ENCODE results near the gene LDAH.

The LDAH gene

DNA sequence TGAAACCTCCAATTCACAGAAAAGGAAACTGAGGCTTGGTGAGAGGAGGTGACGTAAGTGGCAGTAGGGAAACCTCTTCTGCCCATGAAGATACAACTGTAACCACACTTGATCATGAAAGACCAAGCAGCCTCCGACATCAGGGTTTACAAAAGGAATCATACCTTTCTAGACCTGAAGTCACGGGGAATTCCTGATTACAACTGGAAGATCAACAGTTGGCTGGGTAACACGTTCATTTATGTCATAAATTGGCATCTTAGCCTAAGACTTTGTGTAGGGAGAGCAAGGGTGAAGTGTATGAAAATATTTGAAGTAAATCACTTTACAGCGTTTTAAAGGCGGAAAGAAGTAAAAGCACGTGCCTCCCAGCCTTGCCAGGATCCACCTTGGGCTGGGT lies 172.9 kb downstream of the LDAH start:
- no peak for DNase-seq

DNA sequence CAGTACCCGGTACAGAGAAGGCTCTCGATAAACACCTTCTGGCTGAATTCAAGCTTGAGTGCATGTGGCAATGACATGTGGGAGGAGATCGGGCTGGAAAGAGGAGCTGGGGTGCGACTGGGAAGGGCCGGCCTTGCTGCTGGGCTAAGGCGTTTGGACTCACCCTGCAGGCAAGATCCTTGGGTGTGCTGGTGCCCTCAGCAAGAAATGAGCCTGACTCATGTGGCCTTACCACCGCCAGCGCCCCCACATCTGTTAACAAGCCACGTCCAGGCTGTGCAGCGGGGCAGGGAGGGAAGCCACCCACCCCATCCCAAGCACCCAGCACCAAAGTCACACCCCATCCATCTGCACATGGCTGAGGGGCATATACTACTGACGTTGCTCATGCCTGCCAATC lies 173.3 kb downstream of the LDAH start:
- DNase-seq: no peak

DNA sequence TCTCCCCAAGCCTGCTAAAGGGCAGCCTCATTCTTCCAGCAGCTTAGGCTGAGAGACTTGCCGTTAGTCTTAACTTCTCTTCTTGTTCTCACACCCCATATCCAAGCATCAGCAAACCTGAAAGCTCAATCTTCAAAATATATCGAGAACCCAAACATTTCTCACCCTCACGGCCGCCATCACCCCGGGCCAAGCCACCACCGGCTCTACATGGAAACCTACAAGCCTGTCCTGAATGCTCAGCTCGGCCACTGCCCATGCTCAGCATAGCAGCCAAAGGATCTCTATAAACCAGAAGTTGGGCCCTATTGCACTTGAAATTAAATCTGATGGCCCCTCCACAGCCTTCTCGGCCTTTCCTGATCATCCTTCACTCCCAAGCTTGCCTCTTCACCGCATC lies 174.1 kb downstream of the LDAH start:
- no peak for DNase-seq

DNA sequence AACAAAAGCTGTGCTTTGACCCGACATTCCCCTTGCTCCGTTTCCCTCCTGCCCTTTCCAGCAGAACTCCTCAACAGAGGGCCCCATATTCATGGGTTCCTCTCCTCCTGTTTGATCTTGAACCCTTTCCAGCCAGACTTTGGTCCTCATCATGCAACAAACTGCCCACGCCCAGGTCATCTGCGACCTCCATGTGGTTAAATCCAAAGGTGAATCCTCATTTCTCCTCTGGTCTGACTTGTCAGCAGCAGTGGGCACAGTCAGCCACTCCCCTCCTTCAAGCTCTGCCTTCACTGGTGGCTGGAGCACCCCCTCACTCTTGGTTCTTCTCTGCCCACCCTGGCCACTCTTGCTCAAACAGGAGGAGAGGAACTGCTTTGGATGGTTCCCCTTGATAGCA lies 174.7 kb downstream of the LDAH start:
- DNase-seq: no peak

DNA sequence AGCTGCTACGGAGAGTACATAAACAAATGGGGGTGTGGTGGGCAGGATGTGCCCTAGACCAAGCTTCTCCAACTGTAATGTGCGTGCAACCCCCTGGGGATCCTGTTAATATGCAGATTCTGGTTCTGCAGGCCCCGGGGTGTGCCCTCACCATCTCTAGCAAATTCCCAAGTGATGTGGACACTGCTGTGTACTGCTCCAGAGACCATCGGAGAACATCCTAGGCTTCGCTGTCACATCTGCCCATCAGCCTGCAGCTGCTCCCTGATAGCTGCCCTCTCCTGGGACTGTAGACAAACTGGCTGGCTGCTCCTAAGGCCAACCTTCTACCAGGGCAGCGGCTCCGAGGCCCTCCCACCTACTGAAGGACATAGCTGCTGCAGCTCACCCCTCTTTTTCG lies 175.2 kb downstream of the LDAH start:
- no peak for DNase-seq

DNA sequence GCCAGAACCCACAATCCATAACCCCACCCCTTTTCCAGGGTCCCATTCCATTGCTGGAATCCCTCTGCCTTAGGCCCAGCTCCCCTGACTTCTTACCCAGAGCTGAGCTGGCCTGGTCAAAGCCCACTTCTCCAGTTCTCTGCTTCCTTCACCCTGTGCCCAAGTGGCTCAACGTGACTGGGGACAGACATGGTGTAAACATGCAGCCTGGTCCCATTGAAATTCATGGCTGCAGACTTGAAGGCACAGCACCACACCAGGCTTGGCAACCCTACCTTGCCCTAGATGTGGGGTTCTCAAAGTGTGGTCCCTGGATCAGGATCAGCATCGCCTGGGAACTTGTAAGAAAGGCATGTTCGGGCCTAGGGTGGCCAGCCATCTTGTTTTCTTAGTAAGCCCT lies 175.7 kb downstream of the LDAH start:
- no peak for DNase-seq

DNA sequence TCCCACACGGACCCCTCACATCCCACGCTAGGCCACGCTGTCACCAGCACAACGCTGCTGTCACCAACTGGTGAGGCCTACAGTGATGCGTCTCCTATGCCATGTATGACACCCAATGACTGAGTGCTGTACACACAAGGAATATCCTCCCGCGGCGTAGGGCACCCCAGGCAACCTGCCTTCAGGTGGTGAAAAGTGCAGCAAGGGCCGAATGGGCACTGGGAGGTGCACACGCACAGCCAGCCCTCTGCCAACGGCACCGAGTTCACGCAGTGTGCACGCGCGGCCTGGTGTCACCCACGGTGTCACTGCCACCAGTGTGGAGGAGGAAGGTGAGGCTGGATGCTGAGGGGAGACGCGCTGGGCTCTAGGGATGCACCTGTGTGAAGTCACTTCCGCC lies 176.5 kb downstream of the LDAH start:
- DNase-seq: no peak

DNA sequence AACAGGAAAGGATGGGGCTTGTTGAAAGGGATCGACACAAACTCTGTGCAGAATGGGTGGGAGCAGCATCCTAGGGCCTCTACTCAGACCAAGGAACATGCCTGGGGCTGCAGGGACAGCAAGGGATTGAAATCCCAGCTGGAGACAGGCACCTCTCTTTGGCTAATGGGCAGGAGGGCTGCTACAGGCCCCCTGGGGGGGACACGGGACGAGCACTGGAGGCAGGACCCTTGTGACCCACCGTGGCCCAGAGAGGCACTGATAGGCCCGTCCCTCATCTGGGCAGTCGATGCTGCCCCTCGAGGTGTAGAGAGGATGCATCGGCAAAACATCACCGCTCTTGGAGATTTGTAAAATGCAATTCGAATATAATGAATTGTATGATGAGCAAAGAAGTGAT lies 177.1 kb downstream of the LDAH start:
- no peak for DNase-seq

DNA sequence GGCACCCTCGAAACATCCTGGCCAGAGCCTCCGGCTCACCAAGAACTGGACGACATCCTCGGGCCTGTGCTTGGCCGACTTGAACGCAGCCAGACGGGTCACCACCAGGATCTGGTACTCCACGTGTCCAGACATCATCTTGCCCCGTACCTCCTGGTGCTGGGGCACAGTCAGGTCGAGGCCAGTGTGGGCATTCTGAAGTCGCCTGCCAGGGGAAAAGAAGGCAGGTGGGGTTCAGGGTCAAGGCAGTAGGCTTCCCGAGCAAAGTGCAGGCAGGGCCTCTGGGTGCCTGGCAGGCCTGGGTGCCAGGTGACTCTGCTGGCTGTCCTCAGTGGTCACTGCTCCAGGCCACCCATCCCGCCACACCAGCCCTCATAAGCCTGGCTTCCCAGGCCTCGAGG lies 177.6 kb downstream of the LDAH start:
- DNase-seq: no peak

DNA sequence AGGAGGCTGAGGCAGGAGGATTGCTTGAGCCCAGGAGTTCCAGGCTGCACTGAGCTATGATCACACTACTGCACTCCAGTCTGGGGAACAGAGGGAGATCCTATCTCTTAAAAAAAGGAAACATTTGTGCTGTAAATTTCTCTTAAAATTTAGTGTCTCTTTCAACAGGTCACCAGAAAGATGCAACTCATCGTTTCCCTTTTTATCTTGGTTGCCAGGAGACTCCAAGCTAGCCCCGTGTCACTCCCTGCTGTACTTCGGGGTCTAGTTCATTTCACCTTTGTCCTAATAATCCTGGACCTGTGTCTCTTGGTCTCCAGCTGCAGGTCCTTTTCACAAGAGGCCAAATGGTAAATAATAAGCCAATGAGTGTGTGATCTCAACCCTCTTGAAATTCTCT lies 179.1 kb downstream of the LDAH start:
- no peak for DNase-seq

DNA sequence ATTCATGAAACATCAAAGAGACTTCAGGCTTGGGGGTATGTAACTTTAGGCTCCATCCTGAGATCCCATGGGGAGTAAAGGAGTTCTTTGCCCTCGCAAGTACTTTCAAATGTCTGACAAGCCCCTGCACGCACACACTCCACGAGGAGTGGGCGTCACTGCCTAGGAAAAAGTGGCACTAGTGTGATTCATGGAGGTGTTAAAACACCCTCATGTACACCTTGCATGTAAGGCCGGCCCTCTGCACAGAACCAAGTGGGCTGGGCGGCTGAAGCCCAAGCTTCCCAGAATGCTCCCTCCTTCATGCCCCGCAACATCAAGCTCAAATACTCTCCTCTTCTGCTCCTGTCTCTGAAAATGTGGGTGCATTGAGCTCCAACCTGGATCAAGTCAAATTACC lies 179.8 kb downstream of the LDAH start:
- DNase-seq: no peak

DNA sequence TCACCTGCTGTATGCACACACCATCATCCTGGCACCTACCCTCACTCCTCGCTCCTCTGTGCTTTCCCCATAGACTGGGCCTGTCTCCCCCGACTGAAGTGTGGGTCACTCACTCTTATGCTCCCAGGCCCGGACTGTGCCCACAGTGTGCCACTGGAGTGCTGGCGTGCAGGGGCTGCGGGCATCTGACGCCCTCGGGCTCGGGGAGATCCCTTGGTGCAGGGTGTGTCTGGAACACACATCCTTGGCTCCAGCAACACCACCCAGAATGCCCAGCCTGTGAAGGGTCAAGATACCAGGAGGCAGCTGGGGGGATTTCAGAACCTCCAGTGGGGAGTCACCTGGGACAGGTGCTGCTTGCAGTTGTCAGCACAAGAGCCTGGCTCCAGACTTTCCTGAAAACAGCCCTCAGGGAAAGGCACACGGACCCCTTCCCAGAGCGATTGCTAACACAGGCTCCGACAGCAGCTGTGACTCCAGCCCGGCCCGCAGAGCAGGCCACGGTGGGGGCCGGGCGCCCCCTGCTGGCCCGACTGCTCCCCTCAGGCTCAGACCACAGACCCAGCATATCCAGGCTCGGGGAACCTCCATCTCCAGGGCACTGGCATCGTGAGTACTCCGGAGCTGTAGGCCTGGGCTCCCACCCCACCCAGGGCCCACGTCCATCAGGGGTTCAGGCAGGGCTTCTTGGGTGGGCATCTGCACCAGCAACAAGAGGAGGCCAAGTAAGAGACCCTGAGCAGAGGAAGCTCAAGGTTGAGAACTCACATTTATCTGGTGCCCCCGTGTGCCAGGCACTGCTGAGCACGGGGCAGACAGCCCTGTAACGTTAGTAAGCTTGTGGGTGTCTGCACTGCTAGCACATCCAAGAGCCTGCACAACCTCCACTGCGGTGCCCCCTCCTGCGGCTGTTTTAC lies 180.6 kb downstream of the LDAH start:
- peak; percentile 50 for DNase-seq

DNA sequence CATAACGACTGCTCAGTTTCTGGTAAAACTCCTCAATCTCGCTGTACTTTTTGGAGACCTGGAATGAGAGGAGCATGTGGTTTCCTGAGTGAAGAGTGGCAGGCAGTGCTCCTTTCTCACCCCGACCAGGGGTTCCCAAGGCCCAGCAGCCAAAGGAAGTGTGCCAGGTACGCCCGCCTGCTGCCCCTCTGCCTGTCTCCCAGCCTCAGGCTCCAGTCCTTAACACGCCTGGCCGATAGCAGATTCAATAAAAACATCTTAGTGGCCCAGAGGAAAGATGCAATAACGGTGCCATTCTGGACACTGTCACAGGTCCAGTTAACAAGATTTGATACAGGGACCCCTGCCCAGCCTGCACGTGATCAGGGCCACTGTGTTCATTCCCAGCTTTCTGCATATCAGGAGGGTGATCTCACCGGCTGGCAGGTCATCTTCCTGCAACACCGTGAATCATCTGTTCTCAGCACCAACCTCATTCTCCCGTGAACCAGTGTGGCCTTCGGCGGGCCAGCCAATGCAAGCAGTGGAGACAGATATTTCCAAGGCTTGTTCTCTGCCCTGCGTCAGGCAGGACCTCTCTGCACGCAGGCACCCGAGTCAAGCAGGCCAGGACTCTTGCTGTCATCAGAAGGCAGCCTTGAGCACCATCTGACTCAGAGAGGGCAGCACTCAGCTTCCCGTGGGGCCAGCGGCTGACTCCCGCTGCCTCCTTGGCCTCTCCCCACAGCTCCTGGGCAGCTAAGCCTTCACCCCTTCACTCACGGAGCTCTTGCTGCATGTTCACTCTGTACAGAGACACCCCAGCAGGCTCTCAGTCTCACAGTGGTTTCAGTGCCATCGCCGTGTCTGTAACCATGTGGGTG lies 181.5 kb downstream of the LDAH start:
- DNase-seq: peak; percentile 75

DNA sequence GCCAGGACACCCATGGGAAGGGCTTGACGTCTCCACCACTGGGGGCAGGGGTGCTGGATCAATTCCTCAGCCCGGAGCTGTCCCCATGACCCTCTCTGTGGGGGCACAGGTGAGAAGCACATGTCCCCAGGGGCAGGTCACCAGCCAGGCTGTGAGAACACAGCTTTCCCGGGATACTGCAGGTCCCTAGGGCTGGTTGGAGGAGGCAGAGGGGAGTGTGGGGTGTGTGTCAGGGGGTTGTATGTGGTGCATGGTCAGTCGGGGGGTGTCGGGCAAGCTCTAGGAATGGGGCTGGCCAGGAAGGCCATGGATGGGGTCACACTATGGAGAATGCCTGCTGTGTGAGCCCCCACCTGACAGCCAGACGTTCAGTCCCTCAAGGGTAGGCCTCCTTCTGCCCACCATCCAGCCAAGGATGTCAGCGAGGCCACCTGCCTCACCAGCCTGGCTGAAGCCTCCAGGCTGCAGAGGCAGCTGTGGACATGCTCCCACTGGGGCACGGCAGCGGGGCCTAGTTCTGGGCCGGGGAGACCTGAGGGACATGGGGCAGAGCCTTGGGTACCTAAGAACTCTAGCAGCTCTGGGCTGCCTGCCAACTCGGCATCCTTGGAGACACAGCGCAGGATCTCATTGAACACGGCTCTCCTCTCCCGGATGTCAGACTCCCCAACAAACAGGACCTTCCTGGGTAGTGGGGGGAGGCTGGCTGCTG lies 182.3 kb downstream of the LDAH start:
- no peak for DNase-seq

DNA sequence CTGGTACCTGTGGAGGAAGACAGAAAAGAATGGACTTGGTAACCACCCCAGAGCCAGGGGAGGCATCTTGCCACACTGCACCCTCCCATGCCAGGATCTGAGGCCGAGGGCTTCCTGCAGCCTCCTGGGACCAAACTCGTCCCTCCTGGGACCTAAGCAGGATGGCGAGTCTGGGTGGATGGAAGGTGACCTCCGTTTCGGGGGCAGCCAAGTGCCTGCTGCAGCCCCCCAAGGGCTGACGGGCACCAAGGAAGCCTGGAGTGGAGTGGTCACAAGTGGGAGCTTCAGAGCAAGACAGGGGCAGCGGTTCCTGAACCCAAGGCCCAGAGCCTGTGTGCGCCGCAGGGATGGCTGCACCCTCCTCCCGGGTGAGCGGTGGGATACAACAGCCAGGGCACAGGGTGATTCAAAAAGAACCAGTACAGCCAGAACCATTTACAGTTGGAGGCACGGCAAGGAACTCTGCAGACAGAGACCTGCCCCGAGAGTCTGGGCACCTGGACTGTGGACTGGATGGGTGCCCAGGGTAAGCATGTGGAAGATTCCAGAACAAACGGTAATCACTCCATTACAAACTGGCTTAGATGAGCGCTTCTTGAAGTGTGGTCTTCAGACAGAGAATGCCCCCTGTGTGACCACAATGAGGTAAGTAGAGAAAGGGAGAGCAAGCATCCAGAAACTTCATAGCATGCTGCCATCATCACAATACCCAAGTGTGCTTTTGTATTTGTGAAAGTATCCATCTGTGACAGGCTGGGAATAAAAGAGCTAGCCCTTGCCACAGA lies 184.1 kb downstream of the LDAH start:
- no peak for DNase-seq

DNA sequence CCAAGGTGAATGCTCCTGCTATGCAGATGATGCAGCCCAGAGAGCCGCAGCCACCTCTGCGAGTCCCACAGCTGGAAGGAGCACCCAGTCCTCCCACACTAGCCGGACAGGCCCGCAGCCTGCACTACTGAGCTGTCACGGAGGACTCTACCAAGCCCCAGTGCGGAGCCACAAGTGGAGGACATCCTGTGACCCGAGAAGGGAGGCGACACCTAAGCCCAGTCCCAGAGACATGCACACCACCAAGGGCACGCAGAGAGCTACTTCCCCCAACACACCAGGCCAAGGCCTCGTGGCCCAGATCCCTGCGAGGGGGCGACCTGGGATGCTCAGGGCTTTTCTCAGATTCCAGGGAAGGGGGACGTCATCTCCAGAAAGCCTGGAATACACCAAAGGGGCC lies 184.9 kb downstream of the LDAH start:
- DNase-seq: no peak

DNA sequence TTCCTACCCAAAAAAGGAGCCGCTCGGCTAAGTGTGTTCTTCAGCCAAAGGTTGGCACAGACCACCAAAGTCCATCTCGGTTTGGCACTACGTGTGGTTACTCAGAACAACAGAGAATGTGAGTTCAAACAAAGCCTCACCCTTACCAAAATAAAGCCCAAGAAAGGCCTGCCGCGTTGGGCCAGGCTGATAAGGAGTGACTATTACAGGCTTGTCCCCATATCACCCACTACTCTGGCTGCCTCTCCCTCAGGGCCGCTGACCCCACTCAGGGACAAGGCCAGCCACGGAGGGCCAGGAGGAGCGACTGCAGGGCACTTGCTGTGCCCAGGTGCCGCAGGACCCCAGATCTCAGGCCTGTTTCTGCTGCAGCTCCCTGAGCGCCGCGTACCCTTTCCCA lies 185.8 kb downstream of the LDAH start:
- DNase-seq: no peak

DNA sequence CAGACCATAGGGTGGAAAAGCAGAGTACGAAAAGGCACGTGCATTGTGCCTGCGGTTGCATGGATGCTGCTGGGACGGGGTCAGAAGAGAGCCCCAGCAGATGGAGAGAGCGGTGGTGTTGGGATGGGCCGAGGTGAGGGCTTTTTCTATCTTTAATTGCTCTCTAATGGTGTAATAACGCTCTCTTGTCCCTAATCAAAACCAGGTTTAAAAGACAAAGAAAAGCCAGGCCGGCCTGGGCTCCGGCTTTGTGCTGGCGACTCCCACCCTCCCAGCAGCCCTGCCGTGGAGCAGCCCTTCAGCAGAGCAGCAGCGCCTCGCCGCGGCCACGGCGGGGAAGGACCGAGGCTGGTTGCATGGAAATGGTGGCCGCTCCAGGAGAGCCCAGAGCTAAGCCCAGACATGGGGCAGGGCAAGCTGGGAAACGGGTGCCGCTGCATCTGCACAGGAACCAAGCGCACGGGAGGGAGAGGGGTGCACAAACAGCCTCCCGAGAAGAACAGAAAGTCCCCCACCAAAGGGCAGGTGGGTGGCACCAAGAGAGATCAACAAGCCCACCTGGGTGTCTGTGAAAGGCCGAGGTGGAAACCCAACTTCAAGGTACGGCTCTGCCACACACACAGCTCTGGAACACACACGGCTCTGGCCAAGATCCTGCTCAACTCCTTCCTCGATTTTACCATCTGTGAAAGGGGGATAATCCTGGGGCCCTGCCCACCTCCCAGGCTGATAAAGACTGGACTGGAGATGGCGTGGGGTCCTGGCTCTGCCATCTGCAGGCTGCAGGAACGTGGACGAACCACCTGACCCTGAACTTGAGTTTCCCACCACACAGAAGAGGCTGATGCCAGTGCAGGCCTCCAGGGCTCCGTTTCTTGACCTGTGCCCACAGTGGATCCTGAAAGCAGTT lies 187.0 kb downstream of the LDAH start:
- peak; percentile 57 for DNase-seq

DNA sequence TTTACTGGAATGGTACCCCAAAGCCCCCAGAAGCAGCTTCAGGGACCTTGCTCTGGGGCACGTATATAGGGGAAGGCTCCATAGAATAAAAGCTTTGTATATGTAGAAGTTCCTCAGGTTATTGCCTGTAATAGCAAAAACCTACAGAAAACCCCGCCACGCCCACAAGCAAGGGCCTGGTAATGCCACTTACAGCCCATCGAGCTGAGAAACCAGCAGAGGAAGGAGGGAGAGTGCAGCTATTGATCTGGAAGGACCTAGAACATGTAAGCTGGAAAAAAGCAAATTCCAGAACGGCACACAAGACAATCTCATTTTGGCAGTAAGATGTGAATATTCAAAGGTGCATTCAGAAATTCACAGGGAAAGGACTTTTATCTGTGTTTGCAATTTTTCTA lies 187.8 kb downstream of the LDAH start:
- no peak for DNase-seq

DNA sequence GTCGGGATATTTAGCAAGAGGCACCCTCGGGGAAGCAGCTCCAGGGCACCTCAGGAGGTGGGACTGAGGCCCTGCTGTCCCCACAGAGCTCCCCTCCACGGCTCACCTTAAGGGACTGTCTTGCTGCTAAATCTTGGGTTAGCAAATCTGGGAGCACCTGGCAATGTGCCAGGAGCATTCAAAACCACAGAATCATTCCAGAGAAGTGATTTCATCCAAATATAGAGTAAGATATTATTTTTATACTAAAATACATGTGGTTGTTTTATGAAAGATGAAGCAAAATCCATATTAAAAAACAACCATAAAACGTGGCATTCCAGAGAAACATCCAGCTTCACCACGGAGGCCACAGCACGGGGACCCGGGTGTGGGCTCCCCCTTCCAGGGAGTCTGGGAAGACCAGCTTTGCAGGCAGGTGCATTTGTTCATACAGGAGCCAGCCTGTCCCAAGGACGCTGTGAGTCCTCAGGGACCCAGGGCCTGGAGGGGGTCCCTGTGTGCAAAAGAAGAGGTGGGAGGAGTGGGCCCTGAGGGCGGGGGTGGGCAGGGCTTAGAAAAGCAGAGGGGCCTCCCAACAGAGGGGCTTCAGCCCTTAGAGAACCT lies 188.3 kb downstream of the LDAH start:
- DNase-seq: no peak
